ENCODE measurements around the gene ATG14.
"Not testable (repeated sequence)": the region's sequence is repeated elsewhere in the genome, so short reads cannot be mapped to it uniquely, and the experiment has no call there.

Gene ATG14

DNA sequence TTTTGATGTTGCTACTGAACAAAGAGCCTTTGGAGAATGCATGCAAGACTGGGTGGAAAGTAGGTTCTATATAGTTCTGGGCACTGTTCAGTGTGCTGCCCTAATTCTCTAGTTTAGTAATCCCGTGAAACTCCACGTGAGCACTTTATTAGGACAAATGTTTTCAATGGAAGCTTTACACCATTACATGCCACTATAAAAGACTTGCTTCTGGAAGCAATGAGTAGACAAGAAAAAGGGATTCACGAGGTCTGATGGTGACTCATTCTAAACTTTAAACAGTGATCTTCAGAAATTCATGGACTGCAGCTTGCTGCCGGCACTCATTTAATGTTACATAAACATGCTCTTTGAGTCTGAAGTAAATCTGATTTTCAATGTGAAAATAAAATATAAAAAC lies 22.3 kb downstream of the ATG14 start:
- Histone ChIP-seq H3K9ac (ENCODE audit: insufficient read length) (no peak overlapping the region), H3K4me3 (no peak overlapping the region), H3K27ac (no peak overlapping the region), H3K36me3 (ENCODE audit: insufficient read depth, low read length) (peaks cover 22% of the 10 kb centered on the region), H3K9me3 (ENCODE audit: low read depth, low read length) (no peaks in the 10 kb centered on the region)
- TF ChIP-seq POLR2AphosphoS5 (IDR thresholded peaks at IDR 0.05; ENCODE audit: borderline replicate concordance, low read depth, low read length) (no peak), FOXP2 (optimal IDR thresholded peaks at IDR 0.05; ENCODE audit: control extremely low read depth, extremely low read length, insufficient read depth) (no peak), EZH2 (IDR thresholded peaks at IDR 0.05) (no peak)
- DNase-seq (ENCODE audit: low read depth, low spot score): no peak

DNA sequence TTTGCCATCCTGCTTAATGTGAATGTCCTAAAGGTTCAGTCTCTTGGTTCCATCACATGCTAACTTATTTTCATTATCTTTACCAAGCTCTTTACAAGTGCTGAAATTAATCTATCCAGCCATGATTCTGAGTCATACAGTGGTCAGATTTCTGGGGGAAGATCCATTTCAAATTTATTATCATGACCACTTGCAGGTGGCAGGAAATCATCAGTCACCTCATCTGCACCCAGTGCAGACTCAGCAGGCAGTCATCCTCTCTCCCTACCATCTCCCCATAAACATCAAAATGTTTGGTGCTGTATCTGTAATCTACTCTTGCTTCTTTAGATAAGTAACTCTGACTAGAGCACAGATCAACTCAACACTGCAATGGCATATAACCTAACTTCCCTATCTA lies 23.5 kb downstream of the ATG14 start:
- Histone ChIP-seq H3K9ac (ENCODE audit: insufficient read length) (no peak overlapping the region), H3K27ac (no peak overlapping the region), H3K36me3 (ENCODE audit: insufficient read depth, low read length) (peaks cover 22% of the 10 kb centered on the region), H3K9me3 (ENCODE audit: low read depth, low read length) (no peaks in the 10 kb centered on the region), H3K4me3 (no peak overlapping the region)
- no peak for DNase-seq (ENCODE audit: low read depth, low spot score)
- TF ChIP-seq EZH2 (IDR thresholded peaks at IDR 0.05) (no peak), POLR2AphosphoS5 (IDR thresholded peaks at IDR 0.05; ENCODE audit: borderline replicate concordance, low read depth, low read length) (no peak), FOXP2 (optimal IDR thresholded peaks at IDR 0.05; ENCODE audit: control extremely low read depth, extremely low read length, insufficient read depth) (no peak)

DNA sequence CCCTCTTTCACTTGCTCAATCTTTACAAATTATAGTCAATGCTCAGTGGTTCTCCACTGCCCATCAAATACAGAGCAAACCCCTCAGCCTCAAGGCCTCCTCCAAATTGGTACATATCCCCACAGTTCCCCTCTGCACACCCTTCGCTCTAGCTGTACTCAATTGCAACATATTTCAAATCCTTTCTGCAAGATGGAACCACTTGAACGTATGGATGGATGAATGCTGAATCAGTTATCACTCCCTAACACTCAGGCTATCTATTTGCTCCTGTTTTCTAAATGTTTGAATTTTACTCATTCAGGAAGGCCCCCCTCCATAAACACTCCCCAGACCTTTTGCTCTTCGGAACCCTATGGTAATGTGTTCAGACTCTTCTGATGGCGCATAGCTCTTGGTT lies 24.5 kb downstream of the ATG14 start:
- Histone ChIP-seq H3K27ac (0 out of 2 replicates have a peak overlapping the region, but pooled peaks have one; percentile 2), H3K4me3 (no peak overlapping the region), H3K36me3 (ENCODE audit: insufficient read depth, low read length) (peaks cover 21% of the 10 kb centered on the region), H3K9me3 (ENCODE audit: low read depth, low read length) (no peaks in the 10 kb centered on the region), H3K9ac (ENCODE audit: insufficient read length) (no peak overlapping the region)
- no peak for DNase-seq (ENCODE audit: low read depth, low spot score)
- TF ChIP-seq POLR2AphosphoS5 (IDR thresholded peaks at IDR 0.05; ENCODE audit: borderline replicate concordance, low read depth, low read length) (no peak), FOXP2 (optimal IDR thresholded peaks at IDR 0.05; ENCODE audit: control extremely low read depth, extremely low read length, insufficient read depth) (no peak), EZH2 (IDR thresholded peaks at IDR 0.05) (no peak)

DNA sequence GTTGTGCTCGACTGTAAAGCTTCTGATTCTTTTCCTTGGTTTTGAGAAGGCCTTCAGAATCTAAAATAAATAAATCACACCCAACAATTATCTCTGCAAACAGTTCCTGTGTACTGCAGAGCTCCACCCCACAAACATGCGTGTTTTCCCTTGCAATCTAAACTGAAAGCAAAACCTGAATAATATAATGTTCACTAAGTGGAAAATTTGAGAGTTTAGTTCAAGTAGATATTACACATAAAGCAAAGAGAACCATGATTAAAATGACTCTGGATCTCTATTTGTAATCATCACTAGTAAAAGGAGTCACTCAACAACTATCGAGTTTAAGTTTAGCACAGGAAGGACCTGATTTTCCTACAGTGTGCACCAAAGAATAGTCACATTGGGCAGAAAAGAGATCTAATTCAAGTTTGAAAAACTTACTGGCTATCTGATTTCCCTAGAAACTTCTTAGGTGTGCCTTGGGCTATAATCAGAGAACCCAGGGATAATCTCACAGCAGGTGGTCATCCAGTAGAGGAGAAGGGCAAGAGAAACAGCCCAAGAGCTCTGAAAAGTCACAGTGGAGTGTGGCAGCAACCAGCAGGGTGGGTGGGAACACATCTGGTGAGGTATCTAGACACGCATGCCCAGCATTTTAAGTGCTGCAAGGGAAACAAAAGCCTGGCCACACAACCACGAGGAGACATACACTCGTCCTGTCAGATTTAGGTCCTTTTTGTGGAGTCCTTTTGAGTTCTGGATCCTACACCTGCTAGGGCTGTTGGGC lies 25.4 kb downstream of the ATG14 start:
- Histone ChIP-seq H3K9ac (ENCODE audit: insufficient read length) (no peak overlapping the region), H3K4me3 (no peak overlapping the region), H3K9me3 (ENCODE audit: low read depth, low read length) (no peaks in the 10 kb centered on the region), H3K36me3 (ENCODE audit: insufficient read depth, low read length) (peaks cover 22% of the 10 kb centered on the region), H3K27ac (0 out of 2 replicates have a peak overlapping the region, but pooled peaks have one; percentile 2)
- no peak for TF ChIP-seq FOXP2 (optimal IDR thresholded peaks at IDR 0.05; ENCODE audit: control extremely low read depth, extremely low read length, insufficient read depth)
- TF ChIP-seq EZH2 (IDR thresholded peaks at IDR 0.05): no peak
- TF ChIP-seq POLR2AphosphoS5 (IDR thresholded peaks at IDR 0.05; ENCODE audit: borderline replicate concordance, low read depth, low read length): no peak
- no peak for DNase-seq (ENCODE audit: low read depth, low spot score)

DNA sequence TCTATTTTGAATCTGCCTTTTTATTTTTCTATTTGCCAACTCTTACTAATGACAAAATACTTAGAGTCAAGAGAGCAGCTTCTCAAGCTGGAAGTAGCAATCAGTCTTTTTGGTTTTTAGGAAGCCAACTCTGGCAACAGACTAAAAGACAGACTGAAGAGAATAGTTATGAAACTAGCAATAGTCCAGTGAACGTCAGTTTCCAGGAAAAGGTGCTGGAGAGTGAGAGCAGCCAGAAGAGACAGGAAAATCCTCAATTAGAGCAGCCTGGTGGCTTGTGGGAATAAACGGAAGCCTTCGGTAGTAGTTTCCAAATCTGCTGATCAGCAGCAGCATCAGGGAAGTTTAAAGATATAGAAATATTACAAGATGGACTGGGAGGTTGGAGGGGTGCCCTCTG lies 27.1 kb downstream of the ATG14 start:
- TF ChIP-seq FOXP2 (optimal IDR thresholded peaks at IDR 0.05; ENCODE audit: control extremely low read depth, extremely low read length, insufficient read depth): no peak
- no peak for TF ChIP-seq EZH2 (IDR thresholded peaks at IDR 0.05)
- no peak for TF ChIP-seq POLR2AphosphoS5 (IDR thresholded peaks at IDR 0.05; ENCODE audit: borderline replicate concordance, low read depth, low read length)
- H3K9ac ChIP-seq (ENCODE audit: insufficient read length): no peak overlapping the region
- H3K9me3 ChIP-seq (ENCODE audit: low read depth, low read length): no peaks in the 10 kb centered on the region
- H3K27ac ChIP-seq: no peak overlapping the region; the same call in 1 of the 2 replicates
- no peak for DNase-seq (ENCODE audit: low read depth, low spot score)
- peaks cover 21% of the 10 kb centered on the region for H3K36me3 ChIP-seq (ENCODE audit: insufficient read depth, low read length)
- no peak overlapping the region for H3K4me3 ChIP-seq

DNA sequence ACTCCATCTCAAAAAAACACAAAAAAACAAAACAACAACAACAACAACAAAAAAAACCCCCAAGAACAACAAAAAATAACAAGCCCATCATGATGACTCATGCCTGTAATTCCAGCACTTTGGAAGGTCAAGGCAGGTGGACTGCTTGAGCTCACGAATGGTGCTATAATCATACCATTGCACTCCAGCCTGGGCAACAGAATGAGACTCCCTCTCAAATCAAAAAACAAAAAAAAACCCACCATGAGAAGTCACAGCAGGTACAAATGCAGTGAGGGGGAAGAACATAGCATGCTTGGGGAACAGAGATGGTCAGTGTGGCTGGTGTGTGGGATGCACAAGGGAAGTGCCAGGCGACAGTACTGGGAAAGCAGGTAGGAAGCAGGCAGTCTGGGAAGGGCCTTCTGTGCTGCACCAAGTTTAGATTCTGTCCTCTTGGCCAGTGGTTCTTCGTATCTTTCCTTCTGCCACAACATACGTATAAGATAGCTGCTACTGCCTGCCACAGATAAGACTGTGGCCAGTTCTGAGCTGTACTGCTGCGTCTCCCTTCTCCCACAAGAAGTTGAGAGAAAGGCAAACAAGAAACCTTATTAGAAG lies 28.0 kb downstream of the ATG14 start:
- Histone ChIP-seq H3K27ac (no peak overlapping the region), H3K9ac (ENCODE audit: insufficient read length) (no peak overlapping the region), H3K9me3 (ENCODE audit: low read depth, low read length) (no peaks in the 10 kb centered on the region), H3K4me3 (no peak overlapping the region), H3K36me3 (ENCODE audit: insufficient read depth, low read length) (peaks cover 21% of the 10 kb centered on the region)
- no peak for TF ChIP-seq POLR2AphosphoS5 (IDR thresholded peaks at IDR 0.05; ENCODE audit: borderline replicate concordance, low read depth, low read length)
- TF ChIP-seq EZH2 (IDR thresholded peaks at IDR 0.05): no peak
- no peak for TF ChIP-seq FOXP2 (optimal IDR thresholded peaks at IDR 0.05; ENCODE audit: control extremely low read depth, extremely low read length, insufficient read depth)
- DNase-seq (ENCODE audit: low read depth, low spot score): no peak

DNA sequence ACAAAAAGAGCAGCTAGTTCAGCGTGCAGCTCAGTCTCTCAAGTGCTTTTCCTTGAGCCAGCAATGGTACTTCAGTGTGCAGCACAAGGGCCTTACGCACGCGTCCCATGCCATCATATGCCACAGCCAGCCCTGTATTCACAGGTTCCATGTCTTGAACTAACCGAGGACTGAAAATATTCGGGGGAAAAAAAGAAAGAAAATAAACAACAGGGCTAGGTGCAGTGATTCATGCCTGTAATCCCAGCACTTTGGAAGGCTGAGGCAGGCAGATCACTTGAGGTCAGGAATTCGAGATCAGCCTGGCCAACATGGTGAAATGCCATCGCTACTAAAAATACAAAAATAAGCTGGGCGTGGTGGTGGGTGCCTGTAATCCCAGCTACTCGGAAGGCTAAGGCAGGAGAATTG lies 28.6 kb downstream of the ATG14 start:
- H3K27ac ChIP-seq; DNase-seq (ENCODE audit: low read depth, low spot score); H3K9ac ChIP-seq (ENCODE audit: insufficient read length); H3K4me3 ChIP-seq; H3K9me3 ChIP-seq (ENCODE audit: low read depth, low read length): not testable (repeated sequence)
- H3K36me3 ChIP-seq (ENCODE audit: insufficient read depth, low read length): peaks cover 21% of the 10 kb centered on the region

DNA sequence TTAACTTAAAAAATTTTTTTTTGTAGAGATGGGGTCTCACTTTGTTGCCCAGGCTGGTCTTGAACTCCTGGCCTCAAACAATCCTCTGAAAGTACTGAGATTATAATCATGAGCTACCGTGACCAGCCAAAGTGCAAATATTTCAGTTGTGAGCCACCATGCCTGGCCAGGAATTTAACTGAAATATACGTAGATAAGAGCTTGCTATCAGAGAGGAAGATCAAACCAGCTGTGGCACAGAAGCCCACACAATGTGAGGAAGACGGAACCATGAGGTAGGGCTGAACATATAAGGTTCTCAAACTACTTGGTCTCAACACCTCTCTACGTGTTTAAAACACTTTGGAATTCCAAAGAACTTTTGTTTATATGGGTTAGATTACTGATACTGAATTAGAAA lies 29.1 kb downstream of the ATG14 start:
- TF ChIP-seq FOXP2 (optimal IDR thresholded peaks at IDR 0.05; ENCODE audit: control extremely low read depth, extremely low read length, insufficient read depth): no peak
- TF ChIP-seq EZH2 (IDR thresholded peaks at IDR 0.05): no peak
- no peak for TF ChIP-seq POLR2AphosphoS5 (IDR thresholded peaks at IDR 0.05; ENCODE audit: borderline replicate concordance, low read depth, low read length)
- Histone ChIP-seq H3K9me3 (ENCODE audit: low read depth, low read length) (no peaks in the 10 kb centered on the region), H3K36me3 (ENCODE audit: insufficient read depth, low read length) (peaks cover 25% of the 10 kb centered on the region), H3K4me3 (no peak overlapping the region), H3K9ac (ENCODE audit: insufficient read length) (no peak overlapping the region), H3K27ac (no peak overlapping the region)
- DNase-seq (ENCODE audit: low read depth, low spot score): no peak
